Loucy (cell line): ENCODE data around the gene STMN3.

Source experiments
- EZH2phosphoT487 ChIP-seq: fragments of 200-600 bp; IDR thresholded peaks from 2 replicates; pipeline ENCODE4 v1.6.1; 2018; ENCODE audit warnings: antibody characterized with exemption, mild to moderate bottlenecking, moderate library complexity, borderline replicate concordance
- TF ChIP-seq, protein P1 (sequence below): fragments of 200-600 bp; sonication (generic); conservative IDR thresholded peaks from 2 replicates; pipeline ENCODE4 v1.5.1; 2014; ENCODE audit warnings: mild to moderate bottlenecking, antibody characterized with exemption, low read length

DNA sequence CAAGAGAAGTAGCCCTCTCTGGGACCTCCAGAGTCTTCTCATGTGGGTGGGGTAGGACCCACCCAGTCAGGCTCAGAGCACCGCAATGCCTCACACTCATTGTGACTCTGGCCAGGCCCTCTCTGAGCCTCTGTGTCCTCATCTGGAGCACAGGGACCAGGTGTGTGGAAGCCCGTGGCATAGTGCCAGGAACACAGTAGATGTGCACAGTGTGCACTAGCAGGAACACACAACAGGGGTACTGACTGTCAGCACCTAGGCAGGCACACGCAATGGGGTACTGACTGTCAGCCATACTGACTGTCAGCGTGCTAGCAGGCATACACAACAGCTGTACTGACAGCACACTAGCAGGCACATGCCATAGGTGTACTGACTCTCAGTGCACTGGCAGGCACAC, 2.0 kb upstream of the STMN3 start:
- TF ChIP-seq, protein P1, sequence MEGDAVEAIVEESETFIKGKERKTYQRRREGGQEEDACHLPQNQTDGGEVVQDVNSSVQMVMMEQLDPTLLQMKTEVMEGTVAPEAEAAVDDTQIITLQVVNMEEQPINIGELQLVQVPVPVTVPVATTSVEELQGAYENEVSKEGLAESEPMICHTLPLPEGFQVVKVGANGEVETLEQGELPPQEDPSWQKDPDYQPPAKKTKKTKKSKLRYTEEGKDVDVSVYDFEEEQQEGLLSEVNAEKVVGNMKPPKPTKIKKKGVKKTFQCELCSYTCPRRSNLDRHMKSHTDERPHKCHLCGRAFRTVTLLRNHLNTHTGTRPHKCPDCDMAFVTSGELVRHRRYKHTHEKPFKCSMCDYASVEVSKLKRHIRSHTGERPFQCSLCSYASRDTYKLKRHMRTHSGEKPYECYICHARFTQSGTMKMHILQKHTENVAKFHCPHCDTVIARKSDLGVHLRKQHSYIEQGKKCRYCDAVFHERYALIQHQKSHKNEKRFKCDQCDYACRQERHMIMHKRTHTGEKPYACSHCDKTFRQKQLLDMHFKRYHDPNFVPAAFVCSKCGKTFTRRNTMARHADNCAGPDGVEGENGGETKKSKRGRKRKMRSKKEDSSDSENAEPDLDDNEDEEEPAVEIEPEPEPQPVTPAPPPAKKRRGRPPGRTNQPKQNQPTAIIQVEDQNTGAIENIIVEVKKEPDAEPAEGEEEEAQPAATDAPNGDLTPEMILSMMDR = no peak
- no peak for TF ChIP-seq EZH2phosphoT487
